ENCODE data around the gene R3HDM2. TPM values are rescaled to one million over a fixed set of nuclear protein-coding genes. Genes with fewer than 3 reads are reported as not detected.

Gene R3HDM2
- total RNA-seq, 1 experiment from 2014 or later, result 34.7 TPM

DNA sequence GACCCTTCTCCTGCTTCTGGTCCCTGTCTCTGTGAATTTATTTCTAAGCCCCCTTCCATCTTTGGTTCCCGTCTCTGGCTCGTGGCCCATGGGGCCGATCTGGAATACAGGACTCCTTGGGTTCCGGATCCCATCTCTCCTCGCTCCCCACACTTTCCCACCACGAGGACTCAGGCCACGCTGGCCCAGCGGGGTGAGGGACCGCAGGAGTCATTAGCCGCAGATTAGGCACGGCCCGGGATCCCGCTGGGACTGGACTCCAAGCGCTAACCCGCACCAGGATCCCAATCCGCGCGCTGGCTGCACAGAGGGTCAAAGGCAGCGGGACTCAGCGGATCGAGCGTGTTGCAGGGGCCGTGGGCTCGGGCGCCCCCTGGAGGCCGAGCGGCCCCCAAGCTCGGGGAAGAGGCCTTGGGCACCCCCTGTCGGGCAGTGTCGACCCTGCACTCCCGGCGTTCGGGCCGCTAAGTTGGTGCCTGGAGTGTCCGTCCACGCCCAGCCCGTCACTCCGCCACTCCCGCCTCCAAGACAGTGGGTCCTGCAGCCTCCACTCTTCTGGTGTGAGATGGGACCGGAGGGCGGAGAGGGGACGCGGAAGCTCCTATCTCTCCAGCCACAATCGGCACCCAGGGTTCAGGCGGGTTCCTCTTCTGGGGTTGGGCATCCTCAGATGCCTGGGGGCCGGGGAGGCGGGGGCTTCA is 191.8 kb downstream of the R3HDM2 start (continued):
- TF ChIP-seq, protein P1, sequence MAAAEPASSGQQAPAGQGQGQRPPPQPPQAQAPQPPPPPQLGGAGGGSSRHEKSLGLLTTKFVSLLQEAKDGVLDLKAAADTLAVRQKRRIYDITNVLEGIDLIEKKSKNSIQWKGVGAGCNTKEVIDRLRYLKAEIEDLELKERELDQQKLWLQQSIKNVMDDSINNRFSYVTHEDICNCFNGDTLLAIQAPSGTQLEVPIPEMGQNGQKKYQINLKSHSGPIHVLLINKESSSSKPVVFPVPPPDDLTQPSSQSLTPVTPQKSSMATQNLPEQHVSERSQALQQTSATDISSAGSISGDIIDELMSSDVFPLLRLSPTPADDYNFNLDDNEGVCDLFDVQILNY (CRISPR knock-in tag; IDR thresholded peaks at IDR 0.05), result peak; percentile 80
- TF ChIP-seq, protein P2, sequence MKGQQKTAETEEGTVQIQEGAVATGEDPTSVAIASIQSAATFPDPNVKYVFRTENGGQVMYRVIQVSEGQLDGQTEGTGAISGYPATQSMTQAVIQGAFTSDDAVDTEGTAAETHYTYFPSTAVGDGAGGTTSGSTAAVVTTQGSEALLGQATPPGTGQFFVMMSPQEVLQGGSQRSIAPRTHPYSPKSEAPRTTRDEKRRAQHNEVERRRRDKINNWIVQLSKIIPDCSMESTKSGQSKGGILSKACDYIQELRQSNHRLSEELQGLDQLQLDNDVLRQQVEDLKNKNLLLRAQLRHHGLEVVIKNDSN (CRISPR knock-in tag; IDR thresholded peaks at IDR 0.05), result no peak
- TF ChIP-seq, protein P3, sequence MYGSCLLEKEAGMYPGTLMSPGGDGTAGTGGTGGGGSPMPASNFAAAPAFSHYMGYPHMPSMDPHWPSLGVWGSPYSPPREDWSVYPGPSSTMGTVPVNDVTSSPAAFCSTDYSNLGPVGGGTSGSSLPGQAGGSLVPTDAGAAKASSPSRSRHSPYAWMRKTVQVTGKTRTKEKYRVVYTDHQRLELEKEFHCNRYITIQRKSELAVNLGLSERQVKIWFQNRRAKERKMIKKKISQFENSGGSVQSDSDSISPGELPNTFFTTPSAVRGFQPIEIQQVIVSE (CRISPR knock-in tag; IDR thresholded peaks at IDR 0.05; ENCODE audit: borderline replicate concordance), result no peak
- TF ChIP-seq, protein P4, sequence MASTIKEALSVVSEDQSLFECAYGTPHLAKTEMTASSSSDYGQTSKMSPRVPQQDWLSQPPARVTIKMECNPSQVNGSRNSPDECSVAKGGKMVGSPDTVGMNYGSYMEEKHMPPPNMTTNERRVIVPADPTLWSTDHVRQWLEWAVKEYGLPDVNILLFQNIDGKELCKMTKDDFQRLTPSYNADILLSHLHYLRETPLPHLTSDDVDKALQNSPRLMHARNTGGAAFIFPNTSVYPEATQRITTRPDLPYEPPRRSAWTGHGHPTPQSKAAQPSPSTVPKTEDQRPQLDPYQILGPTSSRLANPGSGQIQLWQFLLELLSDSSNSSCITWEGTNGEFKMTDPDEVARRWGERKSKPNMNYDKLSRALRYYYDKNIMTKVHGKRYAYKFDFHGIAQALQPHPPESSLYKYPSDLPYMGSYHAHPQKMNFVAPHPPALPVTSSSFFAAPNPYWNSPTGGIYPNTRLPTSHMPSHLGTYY (CRISPR knock-in tag; IDR thresholded peaks at IDR 0.05), result no peak
- TF ChIP-seq MYBL2 (CRISPR knock-in tag; IDR thresholded peaks at IDR 0.05) (peak; percentile 46; the same call in 1 of the 2 replicates), NFE2L1 (CRISPR knock-in tag; IDR thresholded peaks at IDR 0.05) (no peak), ZNF423 (CRISPR knock-in tag; IDR thresholded peaks at IDR 0.05) (0 out of 2 replicates have a peak, but pooled peaks have one; percentile 9), ZNF121 (CRISPR knock-in tag; IDR thresholded peaks at IDR 0.05) (no peak), FOXP1 (CRISPR knock-in tag; IDR thresholded peaks at IDR 0.05; ENCODE audit: borderline replicate concordance) (0 out of 2 replicates have a peak, but pooled peaks have one; percentile 28), GTF2I (CRISPR knock-in tag; conservative IDR thresholded peaks at IDR 0.05) (no peak), NFYB (CRISPR knock-in tag; conservative IDR thresholded peaks at IDR 0.05; ENCODE audit: low read depth) (no peak), SP1 (CRISPR knock-in tag; conservative IDR thresholded peaks at IDR 0.05) (peak; percentile 79), NR2C2 (CRISPR knock-in tag; IDR thresholded peaks at IDR 0.05) (no peak), GRHL2 (CRISPR knock-in tag; IDR thresholded peaks at IDR 0.05; ENCODE audit: insufficient replicate concordance, severe bottlenecking) (no peak), HMGA2 (CRISPR knock-in tag; IDR thresholded peaks at IDR 0.05) (no peak), ZNF232 (CRISPR knock-in tag; IDR thresholded peaks at IDR 0.05) (0 out of 2 replicates have a peak, but pooled peaks have one; percentile 27), CREM (CRISPR knock-in tag; IDR thresholded peaks at IDR 0.05) (no peak; the same call in 1 of the 2 replicates), SMAD3 (CRISPR knock-in tag; IDR thresholded peaks at IDR 0.05; ENCODE audit: borderline replicate concordance) (no peak), GABPB1 (CRISPR knock-in tag; IDR thresholded peaks at IDR 0.05) (peak; percentile 91), NR3C1 (CRISPR knock-in tag; conservative IDR thresholded peaks at IDR 0.05; ENCODE audit: low read depth) (0 out of 2 replicates have a peak, but pooled peaks have one; percentile 72), TCF7 (CRISPR knock-in tag; IDR thresholded peaks at IDR 0.05; ENCODE audit: low read depth) (no peak), ZNF671 (CRISPR knock-in tag; IDR thresholded peaks at IDR 0.05) (no peak)
- TF ChIP-seq, protein P5, sequence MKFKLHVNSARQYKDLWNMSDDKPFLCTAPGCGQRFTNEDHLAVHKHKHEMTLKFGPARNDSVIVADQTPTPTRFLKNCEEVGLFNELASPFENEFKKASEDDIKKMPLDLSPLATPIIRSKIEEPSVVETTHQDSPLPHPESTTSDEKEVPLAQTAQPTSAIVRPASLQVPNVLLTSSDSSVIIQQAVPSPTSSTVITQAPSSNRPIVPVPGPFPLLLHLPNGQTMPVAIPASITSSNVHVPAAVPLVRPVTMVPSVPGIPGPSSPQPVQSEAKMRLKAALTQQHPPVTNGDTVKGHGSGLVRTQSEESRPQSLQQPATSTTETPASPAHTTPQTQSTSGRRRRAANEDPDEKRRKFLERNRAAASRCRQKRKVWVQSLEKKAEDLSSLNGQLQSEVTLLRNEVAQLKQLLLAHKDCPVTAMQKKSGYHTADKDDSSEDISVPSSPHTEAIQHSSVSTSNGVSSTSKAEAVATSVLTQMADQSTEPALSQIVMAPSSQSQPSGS (CRISPR knock-in tag; IDR thresholded peaks at IDR 0.05; ENCODE audit: borderline replicate concordance, low read depth), result no peak
- TF ChIP-seq, protein P6, sequence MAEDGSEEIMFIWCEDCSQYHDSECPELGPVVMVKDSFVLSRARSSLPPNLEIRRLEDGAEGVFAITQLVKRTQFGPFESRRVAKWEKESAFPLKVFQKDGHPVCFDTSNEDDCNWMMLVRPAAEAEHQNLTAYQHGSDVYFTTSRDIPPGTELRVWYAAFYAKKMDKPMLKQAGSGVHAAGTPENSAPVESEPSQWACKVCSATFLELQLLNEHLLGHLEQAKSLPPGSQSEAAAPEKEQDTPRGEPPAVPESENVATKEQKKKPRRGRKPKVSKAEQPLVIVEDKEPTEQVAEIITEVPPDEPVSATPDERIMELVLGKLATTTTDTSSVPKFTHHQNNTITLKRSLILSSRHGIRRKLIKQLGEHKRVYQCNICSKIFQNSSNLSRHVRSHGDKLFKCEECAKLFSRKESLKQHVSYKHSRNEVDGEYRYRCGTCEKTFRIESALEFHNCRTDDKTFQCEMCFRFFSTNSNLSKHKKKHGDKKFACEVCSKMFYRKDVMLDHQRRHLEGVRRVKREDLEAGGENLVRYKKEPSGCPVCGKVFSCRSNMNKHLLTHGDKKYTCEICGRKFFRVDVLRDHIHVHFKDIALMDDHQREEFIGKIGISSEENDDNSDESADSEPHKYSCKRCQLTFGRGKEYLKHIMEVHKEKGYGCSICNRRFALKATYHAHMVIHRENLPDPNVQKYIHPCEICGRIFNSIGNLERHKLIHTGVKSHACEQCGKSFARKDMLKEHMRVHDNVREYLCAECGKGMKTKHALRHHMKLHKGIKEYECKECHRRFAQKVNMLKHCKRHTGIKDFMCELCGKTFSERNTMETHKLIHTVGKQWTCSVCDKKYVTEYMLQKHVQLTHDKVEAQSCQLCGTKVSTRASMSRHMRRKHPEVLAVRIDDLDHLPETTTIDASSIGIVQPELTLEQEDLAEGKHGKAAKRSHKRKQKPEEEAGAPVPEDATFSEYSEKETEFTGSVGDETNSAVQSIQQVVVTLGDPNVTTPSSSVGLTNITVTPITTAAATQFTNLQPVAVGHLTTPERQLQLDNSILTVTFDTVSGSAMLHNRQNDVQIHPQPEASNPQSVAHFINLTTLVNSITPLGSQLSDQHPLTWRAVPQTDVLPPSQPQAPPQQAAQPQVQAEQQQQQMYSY (CRISPR knock-in tag; IDR thresholded peaks at IDR 0.05), result peak; percentile 37; the same call in 1 of the 2 replicates
- TF ChIP-seq, protein P7, sequence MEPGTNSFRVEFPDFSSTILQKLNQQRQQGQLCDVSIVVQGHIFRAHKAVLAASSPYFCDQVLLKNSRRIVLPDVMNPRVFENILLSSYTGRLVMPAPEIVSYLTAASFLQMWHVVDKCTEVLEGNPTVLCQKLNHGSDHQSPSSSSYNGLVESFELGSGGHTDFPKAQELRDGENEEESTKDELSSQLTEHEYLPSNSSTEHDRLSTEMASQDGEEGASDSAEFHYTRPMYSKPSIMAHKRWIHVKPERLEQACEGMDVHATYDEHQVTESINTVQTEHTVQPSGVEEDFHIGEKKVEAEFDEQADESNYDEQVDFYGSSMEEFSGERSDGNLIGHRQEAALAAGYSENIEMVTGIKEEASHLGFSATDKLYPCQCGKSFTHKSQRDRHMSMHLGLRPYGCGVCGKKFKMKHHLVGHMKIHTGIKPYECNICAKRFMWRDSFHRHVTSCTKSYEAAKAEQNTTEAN (CRISPR knock-in tag; IDR thresholded peaks at IDR 0.05), result 0 out of 2 replicates have a peak, but pooled peaks have one; percentile 43
- TF ChIP-seq, protein P8, sequence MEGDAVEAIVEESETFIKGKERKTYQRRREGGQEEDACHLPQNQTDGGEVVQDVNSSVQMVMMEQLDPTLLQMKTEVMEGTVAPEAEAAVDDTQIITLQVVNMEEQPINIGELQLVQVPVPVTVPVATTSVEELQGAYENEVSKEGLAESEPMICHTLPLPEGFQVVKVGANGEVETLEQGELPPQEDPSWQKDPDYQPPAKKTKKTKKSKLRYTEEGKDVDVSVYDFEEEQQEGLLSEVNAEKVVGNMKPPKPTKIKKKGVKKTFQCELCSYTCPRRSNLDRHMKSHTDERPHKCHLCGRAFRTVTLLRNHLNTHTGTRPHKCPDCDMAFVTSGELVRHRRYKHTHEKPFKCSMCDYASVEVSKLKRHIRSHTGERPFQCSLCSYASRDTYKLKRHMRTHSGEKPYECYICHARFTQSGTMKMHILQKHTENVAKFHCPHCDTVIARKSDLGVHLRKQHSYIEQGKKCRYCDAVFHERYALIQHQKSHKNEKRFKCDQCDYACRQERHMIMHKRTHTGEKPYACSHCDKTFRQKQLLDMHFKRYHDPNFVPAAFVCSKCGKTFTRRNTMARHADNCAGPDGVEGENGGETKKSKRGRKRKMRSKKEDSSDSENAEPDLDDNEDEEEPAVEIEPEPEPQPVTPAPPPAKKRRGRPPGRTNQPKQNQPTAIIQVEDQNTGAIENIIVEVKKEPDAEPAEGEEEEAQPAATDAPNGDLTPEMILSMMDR (IDR thresholded peaks at IDR 0.05), result peak; percentile 100

All from WTC11 (cell line).